ENCODE data around the gene ANXA11. TPM values are rescaled to one million over a fixed set of nuclear protein-coding genes. Genes with fewer than 3 reads are reported as not detected.
A peak's percentile ranks its signal among the peaks of the same experiment; 100 is the strongest.
"Not testable (repeated sequence)": the region's sequence is repeated elsewhere in the genome, so short reads cannot be mapped to it uniquely, and the experiment has no call there.

The ANXA11 gene
- total RNA-seq, 1 donor from 2014 or later, result 306 TPM

DNA sequence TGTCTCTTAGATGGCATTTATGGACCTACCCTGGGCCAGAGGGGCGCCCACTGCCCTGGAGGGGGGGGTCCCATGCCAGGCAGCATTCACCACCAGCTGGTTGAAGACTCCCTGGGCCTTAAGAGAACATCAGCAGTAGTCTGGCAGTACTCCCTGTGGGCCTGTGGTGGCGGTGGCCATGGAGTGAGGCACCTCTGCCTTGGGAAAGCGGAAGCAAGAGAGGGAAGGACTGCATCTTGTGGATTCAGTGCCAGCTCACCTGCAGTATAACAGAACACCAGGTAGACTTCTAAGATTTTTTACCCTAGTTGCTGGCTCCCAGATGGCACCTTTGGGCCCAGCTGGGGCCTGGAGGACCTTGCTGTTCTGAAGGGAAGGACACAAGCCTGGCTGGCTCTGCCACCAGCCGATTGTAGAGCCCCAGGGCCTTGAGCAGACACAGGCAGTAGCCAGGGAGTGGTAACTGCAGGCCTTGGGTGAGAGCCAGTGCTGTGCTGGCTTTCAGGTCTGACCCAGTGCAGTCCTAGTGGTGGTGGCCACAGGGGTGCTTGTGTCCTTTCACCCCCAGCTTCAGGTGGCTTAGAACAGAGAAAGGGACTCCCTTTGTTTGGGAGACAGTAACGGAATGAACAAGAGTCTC lies 57.1 kb downstream of the ANXA11 start:
- no peak for ATAC-seq
- intact Hi-C loops (cut with DNase I), result loop anchor here (10.0 kb wide), 1 partner anchor 57 kb away; the partner anchor contains the start of gene ANXA11

DNA sequence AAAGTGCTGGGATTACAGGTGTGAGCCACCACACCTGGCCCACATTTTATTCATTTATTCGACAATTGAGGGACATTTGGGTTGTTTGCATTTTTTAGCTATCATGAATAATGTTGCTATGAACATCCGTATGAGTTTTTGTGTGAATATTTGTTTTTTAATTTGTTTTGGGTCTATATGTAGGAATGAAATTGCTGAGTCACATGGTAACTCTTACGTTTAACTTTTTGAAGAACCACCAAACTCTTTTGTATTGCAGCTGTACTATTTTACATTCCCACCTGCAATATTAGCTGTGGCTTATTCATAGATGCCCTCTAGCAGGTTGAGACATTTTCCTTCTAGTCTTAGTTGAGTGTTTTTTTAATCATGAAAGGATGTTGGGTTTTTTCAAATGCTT lies 58.4 kb downstream of the ANXA11 start:
- intact Hi-C loops (cut with DNase I), result loop anchor here (10.0 kb wide), 1 partner anchor 58 kb away; the partner anchor contains the start of gene ANXA11
- H3K27ac ChIP-seq, result no peak overlapping the region
- TF ChIP-seq, protein P1, sequence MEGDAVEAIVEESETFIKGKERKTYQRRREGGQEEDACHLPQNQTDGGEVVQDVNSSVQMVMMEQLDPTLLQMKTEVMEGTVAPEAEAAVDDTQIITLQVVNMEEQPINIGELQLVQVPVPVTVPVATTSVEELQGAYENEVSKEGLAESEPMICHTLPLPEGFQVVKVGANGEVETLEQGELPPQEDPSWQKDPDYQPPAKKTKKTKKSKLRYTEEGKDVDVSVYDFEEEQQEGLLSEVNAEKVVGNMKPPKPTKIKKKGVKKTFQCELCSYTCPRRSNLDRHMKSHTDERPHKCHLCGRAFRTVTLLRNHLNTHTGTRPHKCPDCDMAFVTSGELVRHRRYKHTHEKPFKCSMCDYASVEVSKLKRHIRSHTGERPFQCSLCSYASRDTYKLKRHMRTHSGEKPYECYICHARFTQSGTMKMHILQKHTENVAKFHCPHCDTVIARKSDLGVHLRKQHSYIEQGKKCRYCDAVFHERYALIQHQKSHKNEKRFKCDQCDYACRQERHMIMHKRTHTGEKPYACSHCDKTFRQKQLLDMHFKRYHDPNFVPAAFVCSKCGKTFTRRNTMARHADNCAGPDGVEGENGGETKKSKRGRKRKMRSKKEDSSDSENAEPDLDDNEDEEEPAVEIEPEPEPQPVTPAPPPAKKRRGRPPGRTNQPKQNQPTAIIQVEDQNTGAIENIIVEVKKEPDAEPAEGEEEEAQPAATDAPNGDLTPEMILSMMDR (IDR thresholded peaks at IDR 0.05), result no peak
- no peak for ATAC-seq
- peaks cover 21% of the 10 kb centered on the region for H3K36me3 ChIP-seq
- DNase-seq, result no peak
- peaks cover 18% of the 10 kb centered on the region for H3K4me1 ChIP-seq
- H3K4me3 ChIP-seq, result no peak overlapping the region
- no peaks in the 10 kb centered on the region for H3K27me3 ChIP-seq (ENCODE audit: low read depth)
- peaks cover 8% of the 10 kb centered on the region for H3K9me3 ChIP-seq

More for the DNA sequence above, 57.1 kb downstream of the ANXA11 start:
- Histone ChIP-seq H3K27ac (no peak overlapping the region), H3K4me1 (peaks cover 18% of the 10 kb centered on the region), H3K36me3 (peaks cover 35% of the 10 kb centered on the region), H3K27me3 (ENCODE audit: low read depth) (no peaks in the 10 kb centered on the region), H3K4me3 (no peak overlapping the region), H3K9me3 (peaks cover 8% of the 10 kb centered on the region)
- TF ChIP-seq, protein P1 (IDR thresholded peaks at IDR 0.05), result no peak
- DNase-seq, result no peak

DNA sequence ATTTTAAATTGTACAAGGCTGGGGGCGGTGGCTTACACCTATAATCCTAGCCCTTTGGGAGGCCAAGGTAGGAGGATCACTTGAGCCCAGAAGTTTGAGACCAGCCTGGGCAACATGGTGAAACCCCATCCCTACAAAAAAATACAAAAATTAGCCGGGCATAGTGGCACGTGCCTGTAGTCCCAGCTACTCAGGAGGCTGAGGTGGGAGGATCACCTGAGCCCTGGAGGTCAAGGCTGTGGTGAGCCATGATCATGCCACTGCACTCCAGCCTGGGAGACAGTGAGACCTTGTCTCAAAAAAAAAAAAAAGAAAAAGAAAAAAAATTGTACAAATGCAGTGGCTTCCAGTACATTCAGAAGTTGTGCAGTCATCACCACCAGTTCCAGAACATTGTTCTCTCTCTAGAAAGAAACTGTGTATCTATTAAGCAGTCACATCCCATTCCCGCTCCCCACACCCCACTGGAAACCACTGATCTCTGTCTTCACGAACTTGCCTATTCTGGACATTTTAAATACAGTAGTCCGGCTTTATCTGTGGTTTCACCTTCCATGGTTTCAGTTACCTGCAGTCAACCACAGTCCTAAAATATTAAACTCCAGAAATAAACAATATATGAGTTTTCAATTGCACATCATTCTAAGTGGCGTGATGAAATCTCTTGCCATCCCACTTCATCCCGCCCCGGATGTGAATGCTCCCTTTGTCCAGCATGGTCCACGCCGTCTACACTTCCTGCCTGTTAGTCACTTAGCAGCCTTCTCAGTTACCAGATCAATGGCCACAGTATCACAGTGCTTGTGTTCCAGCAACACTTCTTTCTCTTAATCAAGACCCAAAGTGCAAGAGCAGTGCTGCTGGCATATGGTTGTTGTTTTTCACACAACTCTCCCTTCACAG lies 59.7 kb downstream of the ANXA11 start:
- not testable (repeated sequence) for H3K36me3 ChIP-seq; H3K27me3 ChIP-seq (ENCODE audit: low read depth); H3K4me3 ChIP-seq; DNase-seq; H3K9me3 ChIP-seq; ATAC-seq
- Histone ChIP-seq H3K27ac (peak overlapping the region; percentile 9), H3K4me1 (peaks cover 18% of the 10 kb centered on the region)
- intact Hi-C loops (cut with DNase I), result loop anchor here (10.0 kb wide), 1 partner anchor 59 kb away; the partner anchor contains the start of gene ANXA11

DNA sequence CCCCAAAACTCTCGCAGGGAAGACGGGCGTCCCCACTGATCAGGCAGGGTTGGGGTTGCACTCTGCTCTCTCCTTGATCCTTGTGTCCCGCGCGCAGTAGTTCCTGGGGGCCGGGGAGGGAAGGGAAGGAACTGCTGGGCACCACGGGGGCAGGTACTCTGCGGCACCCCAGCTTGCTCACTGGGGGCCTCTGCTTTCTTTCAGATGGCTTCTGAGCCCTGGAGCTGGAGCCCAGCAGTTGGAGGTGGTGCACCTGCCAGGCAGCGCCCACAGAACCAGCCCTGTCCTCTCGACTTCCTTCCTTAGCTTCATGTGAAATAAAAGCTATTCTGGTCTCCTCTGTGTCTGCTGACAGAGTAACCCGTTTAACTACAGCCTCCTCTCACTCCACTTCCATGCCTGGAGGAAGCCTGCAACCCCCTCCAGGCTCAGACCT lies 60.6 kb downstream of the ANXA11 start:
- peak overlapping the region; percentile 17 for H3K4me3 ChIP-seq
- H3K27ac ChIP-seq, result peak overlapping the region; percentile 1
- ATAC-seq (peak; percentile 15 to 40), DNase-seq (no peak)
- H3K4me1 ChIP-seq, result peaks cover 18% of the 10 kb centered on the region
- no peaks in the 10 kb centered on the region for H3K36me3 ChIP-seq
- intact Hi-C loops (cut with DNase I), result loop anchor here (10.0 kb wide), 1 partner anchor 60 kb away; the partner anchor contains the start of gene ANXA11
- H3K27me3 ChIP-seq (ENCODE audit: low read depth), result no peaks in the 10 kb centered on the region
- TF ChIP-seq, protein P1 (IDR thresholded peaks at IDR 0.05), result no peak
- H3K9me3 ChIP-seq, result peaks cover 7% of the 10 kb centered on the region

DNA sequence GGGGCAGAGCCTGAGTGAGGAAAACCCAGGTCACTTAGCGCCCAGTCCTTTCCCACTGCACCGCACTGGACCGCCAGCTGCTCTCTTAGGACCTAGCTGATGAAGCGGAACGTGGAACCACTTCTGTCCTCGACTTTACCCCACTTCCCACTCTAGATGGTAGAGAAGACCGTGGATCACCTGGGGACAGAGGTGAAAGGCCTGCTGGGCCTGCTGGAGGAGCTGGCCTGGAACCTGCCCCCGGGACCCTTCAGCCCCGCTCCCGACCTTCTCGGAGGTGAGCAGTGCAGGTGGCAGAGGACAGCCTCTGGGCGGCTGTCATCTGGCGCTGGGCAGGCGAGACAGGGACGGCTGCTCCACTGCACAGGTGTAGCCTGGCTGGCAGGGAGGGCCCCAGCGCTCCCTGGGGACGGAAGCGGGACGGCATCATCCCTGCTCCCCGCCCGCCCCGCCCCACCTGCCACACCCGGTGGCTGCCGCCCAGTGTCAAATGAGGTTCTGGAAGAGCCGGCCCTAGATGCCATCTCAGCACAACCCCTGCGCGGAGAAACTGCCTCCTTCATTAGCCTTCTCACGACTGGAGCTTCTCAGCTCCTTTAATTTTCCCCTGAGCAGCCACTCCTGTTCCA lies 61.2 kb downstream of the ANXA11 start:
- no peaks in the 10 kb centered on the region for H3K36me3 ChIP-seq
- DNase-seq (no peak), ATAC-seq (peak; percentile 65 to 72)
- intact Hi-C loops (cut with DNase I), result loop anchor here (10.0 kb wide), 1 partner anchor 61 kb away; the partner anchor contains the start of gene ANXA11
- peak overlapping the region; percentile 1 for H3K27ac ChIP-seq
- H3K4me1 ChIP-seq, result peaks cover 18% of the 10 kb centered on the region
- H3K27me3 ChIP-seq (ENCODE audit: low read depth), result no peaks in the 10 kb centered on the region
- H3K9me3 ChIP-seq, result peaks cover 2% of the 10 kb centered on the region
- H3K4me3 ChIP-seq, result peak overlapping the region; percentile 17
- TF ChIP-seq, protein P1 (IDR thresholded peaks at IDR 0.05), result no peak
